Vagina (tissue), 2 donors: ENCODE data around the gene AKAP7. TPM values are rescaled to one million over a fixed set of nuclear protein-coding genes. Genes with fewer than 3 reads are reported as not detected.

Experiments used
- DNase-seq, 2 donors: peaks; one replicate each; pipeline ENCODE4 v3.0.0-alpha.2; 2017; ENCODE audit errors: extremely low spot score in 2 of 2
- H3K27ac ChIP-seq: fragments of 200-600 bp; sonication (generic); one replicate; pipeline ENCODE4 v1.5.1; 2019
- H3K27me3 ChIP-seq: fragments of 200-600 bp; sonication (generic); one replicate; pipeline ENCODE4 v1.5.1; 2019
- H3K36me3 ChIP-seq, 2 donors: fragments of 200-600 bp; sonication (generic); one replicate each; pipeline ENCODE4 v1.5.1; 2017 to 2019
- H3K4me1 ChIP-seq: fragments of 200-600 bp; sonication (generic); one replicate; pipeline ENCODE4 v1.5.1; 2019
- H3K4me3 ChIP-seq, 2 donors: fragments of 200-600 bp; sonication (generic); 1 replicate in 1 of 2; 2 replicates in 1 of 2; pipeline ENCODE4 v1.5.1; 2016 to 2019
- H3K9me3 ChIP-seq: fragments of 200-600 bp; sonication (generic); one replicate; pipeline ENCODE4 v1.5.1; 2019
- CTCF ChIP-seq, 3 experiments: fragments of 450-650 bp in 2 of 3; fragments of 200-600 bp in 1 of 3; sonication (generic) in 1 of 3; IDR thresholded peaks; one replicate each; pipeline ENCODE4 v1.5.1; 2017 to 2019; ENCODE audit warnings: antibody characterized with exemption in 3 of 3, mild to moderate bottlenecking in 2 of 3, moderate library complexity in 2 of 3
- POLR2A ChIP-seq, 2 donors: fragments of 450-650 bp; IDR thresholded peaks; one replicate each; pipeline ENCODE4 v1.6.1; 2017; ENCODE audit warnings: antibody characterized with exemption in 2 of 2, mild to moderate bottlenecking in 2 of 2, moderate library complexity in 2 of 2
- POLR2AphosphoS5 ChIP-seq, 2 donors: sonication (generic); formaldehyde crosslinking; IDR thresholded peaks; one replicate each; pipeline ENCODE4 v1.9.0; 2017; ENCODE audit warnings: antibody characterized with exemption in 2 of 2, mild to moderate bottlenecking in 2 of 2, low read depth in 1 of 2; ENCODE audit not compliant: insufficient read depth in 1 of 2
- intact Hi-C: fragments of 100-400 bp; cut with DNase I; formaldehyde crosslinking; loops from one replicate; pipeline ENCODE4 v1.15.1; 2023
- total RNA-seq: library from RNA; depleted of rRNA; stranded (reverse); fragments of >200 nt; gene quantifications from one replicate; pipeline ENCODE4 v1.2.3, GENCODE V29; 2016

Gene AKAP7
- total RNA-seq, 1 donor from 2014 or later, result 6.4 TPM

DNA sequence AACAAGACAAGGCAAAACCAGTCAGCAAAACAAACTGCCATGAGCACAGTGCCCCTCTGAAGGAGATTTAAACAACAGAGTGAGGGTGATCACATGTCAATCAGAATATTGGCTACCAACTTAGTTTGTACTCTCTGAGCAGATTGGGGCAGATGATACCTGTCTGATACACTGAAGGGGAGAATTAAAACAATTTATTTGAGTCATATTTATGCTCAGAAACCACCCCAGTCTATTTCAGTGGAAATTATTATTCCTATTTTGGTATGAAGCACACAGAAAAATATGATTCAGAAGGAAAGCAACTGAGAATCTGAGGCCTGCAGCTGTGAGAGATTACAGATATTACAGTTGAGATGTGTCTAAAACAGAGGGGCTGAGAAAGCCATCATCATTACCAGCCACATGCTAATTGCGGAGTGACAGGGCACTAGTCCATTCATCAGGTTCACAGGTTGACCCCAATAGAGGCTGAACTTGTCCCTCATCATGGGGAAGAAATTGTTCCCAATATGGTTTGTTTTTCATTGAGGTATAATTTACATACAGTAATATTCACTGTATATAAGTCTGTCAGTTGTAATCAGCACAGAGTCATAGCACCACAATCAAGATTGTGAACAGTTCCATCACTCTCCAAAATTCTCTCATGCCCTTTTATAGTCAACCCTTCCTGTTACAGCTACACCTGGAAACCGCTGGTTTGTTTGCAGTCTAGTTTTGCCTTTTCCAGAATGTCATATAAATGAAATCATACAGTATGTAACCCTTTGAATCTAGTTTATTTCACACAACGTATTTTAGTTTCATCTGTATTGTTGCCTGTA, 134.5 kb downstream of the AKAP7 start:
- no peaks in the 10 kb centered on the region for H3K36me3 ChIP-seq
- H3K27me3 ChIP-seq, result no peaks in the 10 kb centered on the region
- no peaks in the 10 kb centered on the region for H3K9me3 ChIP-seq
- intact Hi-C loops, result no loop called here
- H3K4me3 ChIP-seq, result no peak overlapping the region
- H3K27ac ChIP-seq, result no peak overlapping the region
- no peak for DNase-seq
- TF ChIP-seq POLR2A (IDR thresholded peaks at IDR 0.05) (no peak), POLR2AphosphoS5 (IDR thresholded peaks at IDR 0.05; ENCODE audit: insufficient read depth in 1 of 2, low read depth in 1 of 2) (no peak), CTCF (IDR thresholded peaks at IDR 0.05) (no peak)
- H3K4me1 ChIP-seq, result no peaks in the 10 kb centered on the region

GRCh38 chr6:131270534-131270933, 135.3 kb downstream of the AKAP7 start:
- H3K27ac ChIP-seq, result no peak overlapping the region

GRCh38 chr6:131275273-131275672, 140.0 kb downstream of the AKAP7 start:
- no peaks in the 10 kb centered on the region for H3K27me3 ChIP-seq
- no peak overlapping the region for H3K27ac ChIP-seq
- H3K4me1 ChIP-seq, result no peaks in the 10 kb centered on the region
- no peaks in the 10 kb centered on the region for H3K9me3 ChIP-seq
- intact Hi-C loops, result no loop called here
- H3K36me3 ChIP-seq, result no peaks in the 10 kb centered on the region
- TF ChIP-seq POLR2A (IDR thresholded peaks at IDR 0.05) (no peak), POLR2AphosphoS5 (IDR thresholded peaks at IDR 0.05; ENCODE audit: insufficient read depth in 1 of 2, low read depth in 1 of 2) (no peak), CTCF (IDR thresholded peaks at IDR 0.05) (no peak)
- DNase-seq, result no peak
- H3K4me3 ChIP-seq, result no peak overlapping the region

More at GRCh38 chr6:131270534-131270933, 135.3 kb downstream of the AKAP7 start:
- DNase-seq, result no peak
- intact Hi-C loops, result no loop called here
- no peak for TF ChIP-seq POLR2AphosphoS5 (IDR thresholded peaks at IDR 0.05; ENCODE audit: insufficient read depth in 1 of 2, low read depth in 1 of 2)
- no peak for TF ChIP-seq CTCF (IDR thresholded peaks at IDR 0.05)
- no peak for TF ChIP-seq POLR2A (IDR thresholded peaks at IDR 0.05)
- Histone ChIP-seq H3K36me3 (no peaks in the 10 kb centered on the region), H3K4me1 (no peaks in the 10 kb centered on the region), H3K27me3 (no peaks in the 10 kb centered on the region), H3K4me3 (no peak overlapping the region), H3K9me3 (no peaks in the 10 kb centered on the region)

- no peak for TF ChIP-seq POLR2A (IDR thresholded peaks at IDR 0.05)
- TF ChIP-seq POLR2AphosphoS5 (IDR thresholded peaks at IDR 0.05; ENCODE audit: insufficient read depth in 1 of 2, low read depth in 1 of 2), result no peak
- no peak for TF ChIP-seq CTCF (IDR thresholded peaks at IDR 0.05)
- peaks cover 0 to 3% of the 10 kb centered on the region in 2 donors for H3K36me3 ChIP-seq
- H3K27me3 ChIP-seq, result no peaks in the 10 kb centered on the region
- no peak overlapping the region for H3K4me3 ChIP-seq
- H3K9me3 ChIP-seq, result no peaks in the 10 kb centered on the region
- intact Hi-C loops, result no loop called here
- no peak for DNase-seq
- no peak overlapping the region for H3K27ac ChIP-seq
- no peaks in the 10 kb centered on the region for H3K4me1 ChIP-seq
Measured at GRCh38 chr6:131277591-131277990, 142.3 kb downstream of the AKAP7 start.
